Spleen (tissue), 11 donors: ENCODE measurements around the gene ERVFRD-1. TPM values are rescaled to one million over a fixed set of nuclear protein-coding genes. Genes with fewer than 3 reads are reported as not detected.

Source experiments
- DNase-seq: peaks from one replicate; pipeline ENCODE4 v3.0.0-alpha.2; 2020
- H3K27ac ChIP-seq, 8 donors: fragments of 200-600 bp; sonication (generic) in 7 of 8; 1 replicate in 4 of 8; 2 replicates in 4 of 8; pipeline versions ENCODE4 v1.5.0 to v1.8.0; 2016 to 2021; ENCODE audit warnings: inconsistent platforms in 4 of 8, mild to moderate bottlenecking in 4 of 8, moderate library complexity in 1 of 8
- H3K27me3 ChIP-seq, 7 donors: fragments of 200-600 bp; sonication (generic) in 6 of 7; replicated peaks in 1 of 7; 1 replicate in 4 of 7; 2 replicates in 3 of 7; pipeline versions ENCODE4 v1.5.0 to v1.8.0; 2016 to 2021; ENCODE audit warnings: inconsistent platforms in 3 of 7, mild to moderate bottlenecking in 1 of 7
- H3K36me3 ChIP-seq, 6 donors: fragments of 200-600 bp; sonication (generic) in 5 of 6; 1 replicate in 4 of 6; 2 replicates in 2 of 6; pipeline versions ENCODE4 v1.5.0 to v1.8.0; 2016 to 2021; ENCODE audit warnings: inconsistent platforms in 2 of 6
- H3K4me1 ChIP-seq, 6 donors: fragments of 200-600 bp; sonication (generic) in 5 of 6; 1 replicate in 3 of 6; 2 replicates in 3 of 6; pipeline versions ENCODE4 v1.5.0 to v1.8.0; 2016 to 2021; ENCODE audit warnings: inconsistent platforms in 3 of 6
- H3K4me3 ChIP-seq, 8 donors: fragments of 200-600 bp; sonication (generic) in 7 of 8; 1 replicate in 4 of 8; 2 replicates in 4 of 8; pipeline versions ENCODE4 v1.5.0 to v1.8.0; 2016 to 2021; ENCODE audit warnings: inconsistent platforms in 4 of 8, mild to moderate bottlenecking in 4 of 8, moderate library complexity in 2 of 8
- H3K9me3 ChIP-seq, 8 donors: fragments of 200-600 bp; sonication (generic) in 7 of 8; 1 replicate in 4 of 8; 2 replicates in 4 of 8; pipeline versions ENCODE4 v1.5.0 to v1.8.0; 2016 to 2021; ENCODE audit warnings: inconsistent platforms in 4 of 8
- POLR2A ChIP-seq, 3 donors: fragments of 450-650 bp; IDR thresholded peaks; one replicate each; pipeline ENCODE4 v1.5.1; 2017; ENCODE audit warnings: antibody characterized with exemption in 3 of 3, mild to moderate bottlenecking in 1 of 3
- POLR2AphosphoS5 ChIP-seq, 3 donors: sonication (generic); formaldehyde crosslinking; IDR thresholded peaks; one replicate each; pipeline ENCODE4 v1.5.1; 2017; ENCODE audit warnings: antibody characterized with exemption in 3 of 3
- WGBS, 5 donors: extraction: QIAGEN DNeasy Blood & Tissue Kit in 3 of 5; methylation state at CpG; one replicate each; pipeline versions ENCODE4 v1.1.5 to v1.1.7; 2013 to 2018; 5-methylcytosine and 5-hydroxymethylcytosine counted together
- intact Hi-C: fragments of 100-400 bp; cut with DNase I; formaldehyde crosslinking; loops from one replicate; pipeline ENCODE4 v1.15.0; 2023; ENCODE audit warnings: low total_unique reads
- polyA plus RNA-seq, 3 donors: library from polyadenylated mRNA; stranded (reverse); fragments of 200-250 nt; gene quantifications; one replicate each; pipeline ENCODE4 v1.2.1, GENCODE V29; 2013
- total RNA-seq, 7 donors: library from RNA; depleted of rRNA in 3 of 7; stranded (reverse); fragments of >200 nt in 3 of 7; fragmentation: NEBNext Ultra II Directional in 4 of 7; extraction: Animal tissue kit (Norgen Biotek cat#: 25700) in 4 of 7; gene quantifications; one replicate each; pipeline versions ENCODE4 v1.1.0 to v1.2.1, GENCODE V29; 2016 to 2021
- TF ChIP-seq, protein P1 (sequence below), 11 experiments: fragments of 200-600 bp in 7 of 11; fragments of 450-650 bp in 4 of 11; sonication (generic) in 4 of 11; IDR thresholded peaks in 8 of 11; conservative IDR thresholded peaks in 3 of 11; 1 replicate in 7 of 11; 2 replicates in 4 of 11; pipeline versions ENCODE4 v1.4.0 to v1.8.0; 2016 to 2021; ENCODE audit warnings: antibody characterized with exemption in 11 of 11, inconsistent platforms in 4 of 11, mild to moderate bottlenecking in 1 of 11
- donor health status: healthy with polysubstance abuse.
- donor health status: DM: no; HTN: no; CAD: no; lungs with moderate emphysema.
- donor health status: DM: no; HTN: no; CAD: no.
- donor health status: Bipolar disorder and iron deficiency.
- donor health status: healthy.
- donor health status: DM: no; HTN: no; CAD: no.
- donor health status: DM: yes; HTN: yes; CAD: no.

The ERVFRD-1 gene
- total and polyA plus RNA-seq, 10 donors = 0.17 to 0.28 TPM; not detected in 8

DNA sequence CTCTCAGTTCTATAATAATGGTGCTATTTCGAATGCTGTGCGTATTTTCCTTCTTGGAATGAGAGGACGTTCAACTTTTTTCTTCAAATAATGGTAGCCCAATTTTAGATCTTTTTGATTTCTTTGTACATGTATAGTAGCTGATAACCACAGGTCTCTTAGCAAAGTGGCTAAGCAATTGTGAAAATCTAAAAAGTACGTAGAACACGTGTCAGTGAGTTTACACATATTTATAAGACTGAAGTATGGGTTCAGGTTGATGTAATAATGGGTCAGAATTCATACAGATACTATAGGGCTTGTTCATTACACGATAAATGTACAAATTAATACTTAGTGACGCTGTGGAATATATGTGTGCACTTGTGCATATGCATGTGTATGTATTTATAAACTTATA is 16.6 kb downstream of the ERVFRD-1 start:
- Histone ChIP-seq H3K9me3 (no peaks in the 10 kb centered on the region), H3K4me1 (peaks cover 8 to 36% (median 29%) of the 10 kb centered on the region in 6 donors), H3K27ac (peak overlapping the region; percentile 97 to 99 (median 99)), H3K4me3 (peak overlapping the region in 7 of 8 donors; percentile 87 to 94 (median 90)), H3K27me3 (no peaks in the 10 kb centered on the region), H3K36me3 (peaks cover 0 to 9% (median 0%) of the 10 kb centered on the region in 6 donors)
- 41 to 59% (median 50%) methylated on average over 7 of the region's 7 CpGs for WGBS, 5 donors
- DNase-seq = no peak
- TF ChIP-seq, protein P1, sequence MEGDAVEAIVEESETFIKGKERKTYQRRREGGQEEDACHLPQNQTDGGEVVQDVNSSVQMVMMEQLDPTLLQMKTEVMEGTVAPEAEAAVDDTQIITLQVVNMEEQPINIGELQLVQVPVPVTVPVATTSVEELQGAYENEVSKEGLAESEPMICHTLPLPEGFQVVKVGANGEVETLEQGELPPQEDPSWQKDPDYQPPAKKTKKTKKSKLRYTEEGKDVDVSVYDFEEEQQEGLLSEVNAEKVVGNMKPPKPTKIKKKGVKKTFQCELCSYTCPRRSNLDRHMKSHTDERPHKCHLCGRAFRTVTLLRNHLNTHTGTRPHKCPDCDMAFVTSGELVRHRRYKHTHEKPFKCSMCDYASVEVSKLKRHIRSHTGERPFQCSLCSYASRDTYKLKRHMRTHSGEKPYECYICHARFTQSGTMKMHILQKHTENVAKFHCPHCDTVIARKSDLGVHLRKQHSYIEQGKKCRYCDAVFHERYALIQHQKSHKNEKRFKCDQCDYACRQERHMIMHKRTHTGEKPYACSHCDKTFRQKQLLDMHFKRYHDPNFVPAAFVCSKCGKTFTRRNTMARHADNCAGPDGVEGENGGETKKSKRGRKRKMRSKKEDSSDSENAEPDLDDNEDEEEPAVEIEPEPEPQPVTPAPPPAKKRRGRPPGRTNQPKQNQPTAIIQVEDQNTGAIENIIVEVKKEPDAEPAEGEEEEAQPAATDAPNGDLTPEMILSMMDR (IDR thresholded peaks at IDR 0.05 in 8 of 11, conservative IDR thresholded peaks at IDR 0.05 in 3 of 11) = no peak
- TF ChIP-seq POLR2A (IDR thresholded peaks at IDR 0.05) = no peak
- TF ChIP-seq POLR2AphosphoS5 (IDR thresholded peaks at IDR 0.05) = no peak
- intact Hi-C loops = no loop called here

DNA sequence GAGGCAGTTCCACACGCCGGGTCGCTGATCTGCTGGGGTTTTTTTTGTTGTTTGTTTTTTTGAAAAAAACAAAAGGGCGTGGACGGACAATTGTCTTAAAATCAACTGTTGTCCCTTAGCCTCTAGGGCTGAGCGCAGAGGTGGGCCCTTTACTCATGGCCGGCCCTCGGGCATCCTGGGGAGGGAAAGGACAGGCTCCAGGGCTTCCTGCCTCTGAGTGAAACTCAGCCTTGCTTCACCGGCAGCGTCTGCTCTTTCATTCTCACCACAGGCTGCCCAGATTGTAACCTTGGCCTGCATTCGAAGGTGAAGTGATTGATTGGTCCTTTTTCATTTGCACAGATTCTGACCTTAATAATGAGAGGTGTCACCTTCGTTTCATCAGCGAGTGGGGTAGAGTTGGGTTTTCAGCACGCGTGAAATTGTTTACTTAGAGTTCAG is 17.1 kb downstream of the ERVFRD-1 start:
- H3K36me3 ChIP-seq = peaks cover 0 to 9% (median 0%) of the 10 kb centered on the region in 6 donors
- TF ChIP-seq, protein P1 (IDR thresholded peaks at IDR 0.05 in 8 of 11, conservative IDR thresholded peaks at IDR 0.05 in 3 of 11) = no peak
- TF ChIP-seq POLR2AphosphoS5 (IDR thresholded peaks at IDR 0.05) = peak in 1 of 3 donors; percentile 28
- peak overlapping the region; percentile 97 to 99 (median 99) for H3K27ac ChIP-seq
- no peaks in the 10 kb centered on the region for H3K9me3 ChIP-seq
- intact Hi-C loops = no loop called here
- H3K4me1 ChIP-seq = peaks cover 8 to 36% (median 29%) of the 10 kb centered on the region in 6 donors
- WGBS, 5 donors = 0 to 1% (median 0%) methylated on average over 15 of the region's 15 CpGs
- peak; percentile 88 for DNase-seq
- H3K4me3 ChIP-seq = peak overlapping the region; percentile 87 to 96 (median 91)
- H3K27me3 ChIP-seq = no peaks in the 10 kb centered on the region

DNA sequence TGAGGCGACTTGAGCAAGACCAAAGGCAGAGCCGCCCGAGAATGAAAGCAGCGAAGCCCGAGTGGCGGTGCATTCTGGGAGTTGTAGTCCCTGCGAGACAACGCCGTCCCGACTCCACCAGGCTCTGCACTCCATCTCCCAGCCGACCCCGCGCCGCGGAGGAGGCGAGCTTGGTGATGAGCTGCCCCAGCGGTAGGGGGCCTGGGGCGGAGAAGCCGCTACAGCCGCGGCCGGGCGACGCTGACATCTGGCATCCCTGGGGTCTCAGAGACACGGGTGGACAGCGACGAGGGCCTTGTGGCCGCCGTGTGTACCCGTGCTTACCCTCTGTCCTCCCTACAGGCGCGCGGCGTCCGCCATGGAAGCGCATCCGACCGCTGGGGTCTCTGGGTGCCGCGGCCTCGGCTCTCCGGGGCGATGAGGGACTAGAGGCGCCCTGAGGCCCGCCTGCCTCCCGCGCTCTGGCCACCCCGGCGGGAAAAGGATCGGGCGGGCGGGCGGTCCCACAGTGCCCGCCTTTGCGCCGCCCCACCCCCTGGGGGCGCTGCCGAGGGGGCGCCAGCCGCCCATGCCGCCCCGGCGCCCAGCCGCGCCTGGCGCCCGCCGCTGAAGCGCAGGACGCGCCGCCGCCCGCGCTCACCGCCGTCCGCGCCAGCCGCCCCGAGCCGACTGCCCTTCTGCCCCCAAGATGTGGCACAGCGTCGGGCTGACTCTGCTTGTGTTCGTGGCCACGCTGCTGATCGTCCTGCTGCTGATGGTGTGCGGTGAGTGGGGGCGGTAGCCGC is 17.7 kb downstream of the ERVFRD-1 start, which contains the start of gene SMIM13:
SMIM13 (plus strand) TSS at position 209 of the 785 bp plus-strand sequence; CDS start at position 689, 480 bp downstream.
- intact Hi-C loops = no loop called here
- WGBS, 5 donors = 0 to 1% (median 1%) methylated on average over 69 to 90 of the region's 90 CpGs
- peak; percentile 100 for DNase-seq
- Histone ChIP-seq H3K27ac (peak within 1 kb of the TSS; percentile 97 to 99 (median 99)), H3K9me3 (no peaks in the 10 kb centered on the region), H3K4me1 (peaks cover 8 to 36% (median 29%) of the 10 kb centered on the region in 6 donors), H3K36me3 (peaks cover 0 to 9% (median 0%) of the 10 kb centered on the region in 6 donors), H3K27me3 (no peaks in the 10 kb centered on the region), H3K4me3 (peak within 1 kb of the TSS; percentile 87 to 96 (median 91))
- TF ChIP-seq POLR2A (IDR thresholded peaks at IDR 0.05) (peak in 2 of 3 donors; percentile 15 to 54), POLR2AphosphoS5 (IDR thresholded peaks at IDR 0.05) (peak; percentile 92 to 96 (median 95))
- TF ChIP-seq, protein P1 (IDR thresholded peaks at IDR 0.05 in 8 of 11, conservative IDR thresholded peaks at IDR 0.05 in 3 of 11) = peak; percentile 30 to 86 (median 71)

DNA sequence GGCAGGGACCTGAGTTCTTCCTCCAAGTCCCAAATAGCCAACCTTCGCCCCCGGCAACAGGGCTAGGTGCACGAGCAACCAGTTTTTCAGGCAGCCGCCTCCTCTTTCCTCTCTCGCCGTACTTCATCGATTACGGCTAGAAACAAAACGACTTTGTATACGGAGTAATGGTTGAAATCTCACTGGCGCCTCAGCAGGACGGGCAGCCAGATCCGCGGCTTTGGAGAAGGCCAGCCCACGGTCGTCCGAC is 18.2 kb downstream of the ERVFRD-1 start:
- DNase-seq = no peak
- H3K9me3 ChIP-seq = no peaks in the 10 kb centered on the region
- H3K27ac ChIP-seq = peak overlapping the region; percentile 97 to 99 (median 99)
- H3K36me3 ChIP-seq = peaks cover 0 to 9% (median 0%) of the 10 kb centered on the region in 6 donors
- intact Hi-C loops = no loop called here
- peaks cover 8 to 36% (median 29%) of the 10 kb centered on the region in 6 donors for H3K4me1 ChIP-seq
- TF ChIP-seq, protein P1 (IDR thresholded peaks at IDR 0.05 in 8 of 11, conservative IDR thresholded peaks at IDR 0.05 in 3 of 11) = no peak
- TF ChIP-seq POLR2AphosphoS5 (IDR thresholded peaks at IDR 0.05) = no peak
- no peak for TF ChIP-seq POLR2A (IDR thresholded peaks at IDR 0.05)
- peak overlapping the region; percentile 87 to 96 (median 91) for H3K4me3 ChIP-seq
- 0 to 1% (median 0%) methylated on average over 16 to 17 of the region's 17 CpGs for WGBS, 5 donors
- no peaks in the 10 kb centered on the region for H3K27me3 ChIP-seq
